Astrocyte of the spinal cord (primary cell): ENCODE measurements around the gene DENND1A.

Experiments used
- DNase-seq: peaks from one replicate; pipeline ENCODE4 v3.0.0; 2011; ENCODE audit warnings: low read depth, low spot score
- H3K4me3 ChIP-seq: 2 replicates; pipeline ENCODE4 v1.5.1; 2011; ENCODE audit warnings: low read depth, mild to moderate bottlenecking, low read length, moderate library complexity
- in situ Hi-C: cut with HindIII; loops from 2 replicates; pipeline ENCODE4 v1.10.0; 2017; ENCODE audit warnings: low sequenced_read_pairs
- TF ChIP-seq, protein P1 (sequence below): IDR thresholded peaks from 2 replicates; pipeline ENCODE4 v1.5.1; 2012; ENCODE audit warnings: low read depth, mild to moderate bottlenecking, low read length, inconsistent platforms

DENND1A gene

DNA sequence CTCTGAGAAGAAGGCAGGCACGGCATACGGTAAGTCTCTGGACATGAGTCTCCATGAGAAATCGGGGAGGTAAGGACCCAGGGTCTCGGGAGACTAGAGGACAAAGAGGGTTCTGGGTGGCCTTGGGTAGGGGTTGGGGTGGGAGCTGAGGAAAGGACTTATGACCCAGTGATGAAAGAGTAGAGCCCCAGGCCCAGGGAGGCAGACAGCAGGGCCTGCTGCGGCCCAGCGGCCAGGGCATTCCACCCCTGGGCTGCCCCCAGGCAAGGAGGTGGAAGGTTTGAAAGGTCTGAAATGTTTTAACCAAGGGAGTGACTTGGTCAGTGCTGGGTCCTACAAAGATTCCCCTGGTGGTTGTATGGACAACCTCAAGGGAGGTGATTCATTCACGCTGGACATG, 484.8 kb downstream of the DENND1A start:
- no peak for DNase-seq
- H3K4me3 ChIP-seq: no peak overlapping the region
- TF ChIP-seq, protein P1, sequence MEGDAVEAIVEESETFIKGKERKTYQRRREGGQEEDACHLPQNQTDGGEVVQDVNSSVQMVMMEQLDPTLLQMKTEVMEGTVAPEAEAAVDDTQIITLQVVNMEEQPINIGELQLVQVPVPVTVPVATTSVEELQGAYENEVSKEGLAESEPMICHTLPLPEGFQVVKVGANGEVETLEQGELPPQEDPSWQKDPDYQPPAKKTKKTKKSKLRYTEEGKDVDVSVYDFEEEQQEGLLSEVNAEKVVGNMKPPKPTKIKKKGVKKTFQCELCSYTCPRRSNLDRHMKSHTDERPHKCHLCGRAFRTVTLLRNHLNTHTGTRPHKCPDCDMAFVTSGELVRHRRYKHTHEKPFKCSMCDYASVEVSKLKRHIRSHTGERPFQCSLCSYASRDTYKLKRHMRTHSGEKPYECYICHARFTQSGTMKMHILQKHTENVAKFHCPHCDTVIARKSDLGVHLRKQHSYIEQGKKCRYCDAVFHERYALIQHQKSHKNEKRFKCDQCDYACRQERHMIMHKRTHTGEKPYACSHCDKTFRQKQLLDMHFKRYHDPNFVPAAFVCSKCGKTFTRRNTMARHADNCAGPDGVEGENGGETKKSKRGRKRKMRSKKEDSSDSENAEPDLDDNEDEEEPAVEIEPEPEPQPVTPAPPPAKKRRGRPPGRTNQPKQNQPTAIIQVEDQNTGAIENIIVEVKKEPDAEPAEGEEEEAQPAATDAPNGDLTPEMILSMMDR: no peak
- in situ Hi-C loops: no loop called here

DNA sequence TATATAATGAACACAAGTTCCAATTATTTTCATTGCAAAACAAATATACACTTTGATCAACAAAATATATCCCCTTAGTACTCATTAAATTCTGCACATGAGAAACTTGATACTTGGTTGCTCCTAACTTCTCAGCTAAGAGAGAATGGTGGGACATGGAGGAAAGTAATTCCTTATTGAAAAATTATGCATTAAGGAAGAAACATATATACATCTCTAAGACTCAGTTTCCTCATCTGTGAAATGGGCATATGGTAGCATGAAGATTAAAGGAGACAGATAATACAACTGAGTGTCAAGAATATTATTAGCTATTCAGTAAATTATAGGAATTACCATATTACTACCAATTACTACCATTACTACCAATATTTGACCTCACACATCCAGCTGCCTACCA, 488.2 kb downstream of the DENND1A start:
- TF ChIP-seq, protein P1: no peak
- in situ Hi-C loops: no loop called here
- H3K4me3 ChIP-seq: no peak overlapping the region
- no peak for DNase-seq

GRCh38 chr9:123440256-123440655, 489.7 kb downstream of the DENND1A start:
- DNase-seq: no peak
- TF ChIP-seq, protein P1: no peak
- in situ Hi-C loops: no loop called here

GRCh38 chr9:123438821-123439220, 491.1 kb downstream of the DENND1A start:
- no peak overlapping the region for H3K4me3 ChIP-seq
- TF ChIP-seq, protein P1: no peak
- DNase-seq: no peak
- in situ Hi-C loops: no loop called here

More at GRCh38 chr9:123440256-123440655, 489.7 kb downstream of the DENND1A start:
- H3K4me3 ChIP-seq: no peak overlapping the region

GRCh38 chr9:123438321-123438720, 491.6 kb downstream of the DENND1A start:
- no peak overlapping the region for H3K4me3 ChIP-seq
- DNase-seq: no peak
- in situ Hi-C loops: no loop called here
- TF ChIP-seq, protein P1: no peak

DNA sequence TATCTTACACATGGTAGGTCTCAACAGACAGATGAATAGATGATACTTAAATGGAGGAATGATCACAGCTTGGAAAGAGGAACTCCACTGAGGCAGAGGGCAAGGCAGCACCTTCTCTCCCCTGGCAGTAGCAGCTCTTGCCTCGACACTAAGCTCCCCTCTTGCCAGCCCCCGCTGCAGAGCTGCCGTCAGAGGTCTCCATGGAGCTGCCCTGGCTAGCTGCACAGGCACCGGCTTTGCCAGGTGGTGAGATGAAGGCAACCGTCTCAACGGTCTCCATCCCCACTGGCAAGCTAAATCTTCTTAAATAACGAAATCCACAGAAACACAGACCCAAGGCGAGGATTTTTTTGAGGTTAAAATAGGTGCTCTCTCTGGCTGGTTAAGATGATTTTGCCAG, 492.7 kb downstream of the DENND1A start:
- TF ChIP-seq, protein P1: no peak
- no peak for DNase-seq
- no peak overlapping the region for H3K4me3 ChIP-seq
- in situ Hi-C loops: no loop called here

GRCh38 chr9:123435471-123435870, 494.5 kb downstream of the DENND1A start:
- TF ChIP-seq, protein P1: no peak
- no peak for DNase-seq
- in situ Hi-C loops: no loop called here
- no peak overlapping the region for H3K4me3 ChIP-seq
